Measurements from ENCODE around the gene SMURF2.

- no peak for TF ChIP-seq POLR2A (IDR thresholded peaks at IDR 0.05; ENCODE audit: low read depth, low read length)
- no peak for TF ChIP-seq CEBPB (IDR thresholded peaks at IDR 0.05; ENCODE audit: borderline replicate concordance in 1 of 2, low read depth in 2 of 2, low read length in 2 of 2)
- TF ChIP-seq HDAC6 (IDR thresholded peaks at IDR 0.05; ENCODE audit: unreplicated experiment), result no peak
- TF ChIP-seq, protein P1, sequence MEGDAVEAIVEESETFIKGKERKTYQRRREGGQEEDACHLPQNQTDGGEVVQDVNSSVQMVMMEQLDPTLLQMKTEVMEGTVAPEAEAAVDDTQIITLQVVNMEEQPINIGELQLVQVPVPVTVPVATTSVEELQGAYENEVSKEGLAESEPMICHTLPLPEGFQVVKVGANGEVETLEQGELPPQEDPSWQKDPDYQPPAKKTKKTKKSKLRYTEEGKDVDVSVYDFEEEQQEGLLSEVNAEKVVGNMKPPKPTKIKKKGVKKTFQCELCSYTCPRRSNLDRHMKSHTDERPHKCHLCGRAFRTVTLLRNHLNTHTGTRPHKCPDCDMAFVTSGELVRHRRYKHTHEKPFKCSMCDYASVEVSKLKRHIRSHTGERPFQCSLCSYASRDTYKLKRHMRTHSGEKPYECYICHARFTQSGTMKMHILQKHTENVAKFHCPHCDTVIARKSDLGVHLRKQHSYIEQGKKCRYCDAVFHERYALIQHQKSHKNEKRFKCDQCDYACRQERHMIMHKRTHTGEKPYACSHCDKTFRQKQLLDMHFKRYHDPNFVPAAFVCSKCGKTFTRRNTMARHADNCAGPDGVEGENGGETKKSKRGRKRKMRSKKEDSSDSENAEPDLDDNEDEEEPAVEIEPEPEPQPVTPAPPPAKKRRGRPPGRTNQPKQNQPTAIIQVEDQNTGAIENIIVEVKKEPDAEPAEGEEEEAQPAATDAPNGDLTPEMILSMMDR (IDR thresholded peaks at IDR 0.05 in 2 of 3, conservative IDR thresholded peaks at IDR 0.05 in 1 of 3; ENCODE audit: control insufficient read depth in 2 of 3, extremely low read depth in 1 of 3, insufficient read depth in 1 of 3, low read depth in 3 of 3, low read length in 3 of 3), result no peak
- TF ChIP-seq REST (IDR thresholded peaks at IDR 0.05; ENCODE audit: low read depth, low read length), result no peak
- TF ChIP-seq MAX (IDR thresholded peaks at IDR 0.05; ENCODE audit: low read depth, low read length), result no peak
- no peak for TF ChIP-seq NBN (IDR thresholded peaks at IDR 0.05)
These were observed 124.6 kb downstream of the SMURF2 start for GRCh38 chr17:64537488-64537887.
